Measurements from ENCODE around the gene ZNF134. TPM values are rescaled to one million over a fixed set of nuclear protein-coding genes. Genes with fewer than 3 reads are reported as not detected.

The ZNF134 gene
- total and polyA plus RNA-seq, 9 of the 15 experiments (the other 6 are each of a cell fraction or from before 2014, with no cell fraction given): 1.3 to 10.0 (median 5.7) TPM

DNA sequence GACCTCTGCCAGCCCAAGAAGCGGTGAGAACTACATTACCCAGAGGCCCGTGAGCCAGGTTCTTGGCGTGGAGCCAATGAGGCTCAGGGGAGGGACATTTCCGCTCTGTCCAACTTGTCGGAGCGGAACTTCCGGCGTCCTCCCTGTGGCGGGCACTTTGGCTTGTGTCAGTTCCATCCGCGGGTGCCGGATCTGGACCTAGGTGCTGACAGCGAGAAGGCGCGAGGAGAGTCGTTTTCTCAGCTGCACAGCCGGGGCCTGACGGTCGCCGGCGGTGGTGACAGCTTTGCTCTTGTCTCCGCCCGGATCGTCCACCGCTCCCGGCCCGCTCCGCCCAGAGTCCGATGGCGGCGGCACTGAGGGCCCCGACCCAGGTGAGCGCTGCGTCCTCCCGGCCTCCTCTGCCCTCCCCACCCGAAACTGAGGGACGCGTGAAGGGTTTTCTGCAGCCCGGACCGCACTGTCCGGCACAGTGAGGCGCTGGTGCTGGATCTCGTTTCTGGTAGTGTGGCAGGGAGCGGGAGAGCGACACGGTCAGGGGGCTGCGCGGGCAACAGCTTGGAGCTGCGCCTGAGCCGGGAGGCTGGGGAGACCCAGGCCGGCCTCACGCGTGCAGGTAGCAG is 14.2 kb upstream of the ZNF134 start, which contains the start of gene ZNF530 (continued):
- TF ChIP-seq, protein P1, sequence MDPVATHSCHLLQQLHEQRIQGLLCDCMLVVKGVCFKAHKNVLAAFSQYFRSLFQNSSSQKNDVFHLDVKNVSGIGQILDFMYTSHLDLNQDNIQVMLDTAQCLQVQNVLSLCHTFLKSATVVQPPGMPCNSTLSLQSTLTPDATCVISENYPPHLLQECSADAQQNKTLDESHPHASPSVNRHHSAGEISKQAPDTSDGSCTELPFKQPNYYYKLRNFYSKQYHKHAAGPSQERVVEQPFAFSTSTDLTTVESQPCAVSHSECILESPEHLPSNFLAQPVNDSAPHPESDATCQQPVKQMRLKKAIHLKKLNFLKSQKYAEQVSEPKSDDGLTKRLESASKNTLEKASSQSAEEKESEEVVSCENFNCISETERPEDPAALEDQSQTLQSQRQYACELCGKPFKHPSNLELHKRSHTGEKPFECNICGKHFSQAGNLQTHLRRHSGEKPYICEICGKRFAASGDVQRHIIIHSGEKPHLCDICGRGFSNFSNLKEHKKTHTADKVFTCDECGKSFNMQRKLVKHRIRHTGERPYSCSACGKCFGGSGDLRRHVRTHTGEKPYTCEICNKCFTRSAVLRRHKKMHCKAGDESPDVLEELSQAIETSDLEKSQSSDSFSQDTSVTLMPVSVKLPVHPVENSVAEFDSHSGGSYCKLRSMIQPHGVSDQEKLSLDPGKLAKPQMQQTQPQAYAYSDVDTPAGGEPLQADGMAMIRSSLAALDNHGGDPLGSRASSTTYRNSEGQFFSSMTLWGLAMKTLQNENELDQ (CRISPR knock-in tag; IDR thresholded peaks at IDR 0.05; ENCODE audit: borderline replicate concordance): no peak
- TF ChIP-seq ZNF197 (CRISPR knock-in tag; IDR thresholded peaks at IDR 0.05; ENCODE audit: low read depth) (0 out of 2 replicates have a peak, but pooled peaks have one; percentile 41), ZNF324 (CRISPR knock-in tag; IDR thresholded peaks at IDR 0.05) (no peak), HNRNPUL1 (IDR thresholded peaks at IDR 0.05; ENCODE audit: low read length) (no peak), BRF1 (IDR thresholded peaks at IDR 0.05; ENCODE audit: borderline replicate concordance, extremely low read depth, insufficient read length) (no peak), LARP7 (IDR thresholded peaks at IDR 0.05) (no peak), KLF1 (tag; IDR thresholded peaks at IDR 0.05) (no peak), CXXC5 (CRISPR knock-in tag; IDR thresholded peaks at IDR 0.05) (peak; percentile 52; the same call in 1 of the 2 replicates), MTA1 (IDR thresholded peaks at IDR 0.05; ENCODE audit: borderline replicate concordance) (no peak), CREB1 (IDR thresholded peaks at IDR 0.05) (no peak), CREB1 (CRISPR knock-in tag; IDR thresholded peaks at IDR 0.05) (0 out of 2 replicates have a peak, but pooled peaks have one; percentile 18), SNRNP70 (optimal IDR thresholded peaks at IDR 0.05; ENCODE audit: low read depth, low read length) (no peak), ZNF695 (CRISPR knock-in tag; IDR thresholded peaks at IDR 0.05) (no peak), CBFB (CRISPR knock-in tag; IDR thresholded peaks at IDR 0.05) (no peak), SMARCE1 (IDR thresholded peaks at IDR 0.05) (no peak), ARHGAP35 (IDR thresholded peaks at IDR 0.05; ENCODE audit: partially characterized antibody) (no peak), RBM17 (IDR thresholded peaks at IDR 0.05; ENCODE audit: borderline replicate concordance, low read depth, low read length) (no peak)
- TF ChIP-seq, protein P2, sequence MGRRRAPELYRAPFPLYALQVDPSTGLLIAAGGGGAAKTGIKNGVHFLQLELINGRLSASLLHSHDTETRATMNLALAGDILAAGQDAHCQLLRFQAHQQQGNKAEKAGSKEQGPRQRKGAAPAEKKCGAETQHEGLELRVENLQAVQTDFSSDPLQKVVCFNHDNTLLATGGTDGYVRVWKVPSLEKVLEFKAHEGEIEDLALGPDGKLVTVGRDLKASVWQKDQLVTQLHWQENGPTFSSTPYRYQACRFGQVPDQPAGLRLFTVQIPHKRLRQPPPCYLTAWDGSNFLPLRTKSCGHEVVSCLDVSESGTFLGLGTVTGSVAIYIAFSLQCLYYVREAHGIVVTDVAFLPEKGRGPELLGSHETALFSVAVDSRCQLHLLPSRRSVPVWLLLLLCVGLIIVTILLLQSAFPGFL (CRISPR knock-in tag; IDR thresholded peaks at IDR 0.05): no peak
- TF ChIP-seq, protein P3, sequence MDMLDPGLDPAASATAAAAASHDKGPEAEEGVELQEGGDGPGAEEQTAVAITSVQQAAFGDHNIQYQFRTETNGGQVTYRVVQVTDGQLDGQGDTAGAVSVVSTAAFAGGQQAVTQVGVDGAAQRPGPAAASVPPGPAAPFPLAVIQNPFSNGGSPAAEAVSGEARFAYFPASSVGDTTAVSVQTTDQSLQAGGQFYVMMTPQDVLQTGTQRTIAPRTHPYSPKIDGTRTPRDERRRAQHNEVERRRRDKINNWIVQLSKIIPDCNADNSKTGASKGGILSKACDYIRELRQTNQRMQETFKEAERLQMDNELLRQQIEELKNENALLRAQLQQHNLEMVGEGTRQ (CRISPR knock-in tag; IDR thresholded peaks at IDR 0.05): no peak
- TF ChIP-seq, protein P4, sequence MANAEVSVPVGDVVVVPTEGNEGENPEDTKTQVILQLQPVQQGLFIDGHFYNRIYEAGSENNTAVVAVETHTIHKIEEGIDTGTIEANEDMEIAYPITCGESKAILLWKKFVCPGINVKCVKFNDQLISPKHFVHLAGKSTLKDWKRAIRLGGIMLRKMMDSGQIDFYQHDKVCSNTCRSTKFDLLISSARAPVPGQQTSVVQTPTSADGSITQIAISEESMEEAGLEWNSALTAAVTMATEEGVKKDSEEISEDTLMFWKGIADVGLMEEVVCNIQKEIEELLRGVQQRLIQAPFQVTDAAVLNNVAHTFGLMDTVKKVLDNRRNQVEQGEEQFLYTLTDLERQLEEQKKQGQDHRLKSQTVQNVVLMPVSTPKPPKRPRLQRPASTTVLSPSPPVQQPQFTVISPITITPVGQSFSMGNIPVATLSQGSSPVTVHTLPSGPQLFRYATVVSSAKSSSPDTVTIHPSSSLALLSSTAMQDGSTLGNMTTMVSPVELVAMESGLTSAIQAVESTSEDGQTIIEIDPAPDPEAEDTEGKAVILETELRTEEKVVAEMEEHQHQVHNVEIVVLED (CRISPR knock-in tag; IDR thresholded peaks at IDR 0.05): peak; percentile 61
- TF ChIP-seq, protein P5, sequence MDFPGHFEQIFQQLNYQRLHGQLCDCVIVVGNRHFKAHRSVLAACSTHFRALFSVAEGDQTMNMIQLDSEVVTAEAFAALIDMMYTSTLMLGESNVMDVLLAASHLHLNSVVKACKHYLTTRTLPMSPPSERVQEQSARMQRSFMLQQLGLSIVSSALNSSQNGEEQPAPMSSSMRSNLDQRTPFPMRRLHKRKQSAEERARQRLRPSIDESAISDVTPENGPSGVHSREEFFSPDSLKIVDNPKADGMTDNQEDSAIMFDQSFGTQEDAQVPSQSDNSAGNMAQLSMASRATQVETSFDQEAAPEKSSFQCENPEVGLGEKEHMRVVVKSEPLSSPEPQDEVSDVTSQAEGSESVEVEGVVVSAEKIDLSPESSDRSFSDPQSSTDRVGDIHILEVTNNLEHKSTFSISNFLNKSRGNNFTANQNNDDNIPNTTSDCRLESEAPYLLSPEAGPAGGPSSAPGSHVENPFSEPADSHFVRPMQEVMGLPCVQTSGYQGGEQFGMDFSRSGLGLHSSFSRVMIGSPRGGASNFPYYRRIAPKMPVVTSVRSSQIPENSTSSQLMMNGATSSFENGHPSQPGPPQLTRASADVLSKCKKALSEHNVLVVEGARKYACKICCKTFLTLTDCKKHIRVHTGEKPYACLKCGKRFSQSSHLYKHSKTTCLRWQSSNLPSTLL (IDR thresholded peaks at IDR 0.05): peak; percentile 63; the same call in 1 of the 2 replicates
